B cell (primary cell): Measurements from ENCODE around the gene GUCA1A. TPM values are rescaled to one million over a fixed set of nuclear protein-coding genes. Genes with fewer than 3 reads are reported as not detected.

Experiments used
- ATAC-seq: fragments of 200-7000 bp; cut with Tn5 transposase; one replicate; pipeline ENCODE4 v1.10.0; 2021; ENCODE audit warnings: low read depth, mild to moderate bottlenecking, moderate number of reproducible peaks, moderate library complexity
- CTCF ChIA-PET: fragments of 350-600 bp; sonication (Branson Sonifier 250); formaldehyde crosslinking; loops from one replicate; lab custom pipeline; 2021; ENCODE audit warnings: antibody characterized with exemption, inconsistent platforms; lab: Charles Lee
- POLR2A ChIA-PET: fragments of 350-600 bp; sonication (Branson Sonifier 250); formaldehyde crosslinking; loops from one replicate; lab custom pipeline; 2021; ENCODE audit warnings: antibody characterized with exemption; lab: Charles Lee
- DNase-seq: peaks from one replicate; pipeline ENCODE4 v3.0.0; 2013
- H2AFZ ChIP-seq: 2 replicates; pipeline ENCODE4 v1.6.1; 2012; ENCODE audit warnings: mild to moderate bottlenecking, low read depth, low read length; ENCODE audit not compliant: insufficient read depth, poor library complexity, severe bottlenecking
- H3K27ac ChIP-seq, 2 donors: 1 replicate in 1 of 2; 2 replicates in 1 of 2; pipeline ENCODE4 v1.5.1; 2012 to 2013; ENCODE audit warnings: low read length in 2 of 2, mild to moderate bottlenecking in 2 of 2, moderate library complexity in 1 of 2
- H3K27me3 ChIP-seq, 4 experiments: fragments of 200-600 bp in 1 of 4; sonication (generic) in 1 of 4; replicated peaks in 1 of 4; 1 replicate in 2 of 4; 2 replicates in 2 of 4; pipeline versions ENCODE4 v1.6.1 to v1.7.0; 2013 to 2016; ENCODE audit warnings: low read length in 3 of 4, mild to moderate bottlenecking in 2 of 4, mixed read lengths in 1 of 4, moderate library complexity in 1 of 4; ENCODE audit not compliant: insufficient read depth in 4 of 4, control insufficient read depth in 3 of 4; ENCODE audit errors: control extremely low read depth in 1 of 4
- H3K36me3 ChIP-seq, 2 experiments: replicated peaks in 1 of 2; 1 replicate in 1 of 2; 2 replicates in 1 of 2; pipeline versions ENCODE4 v1.6.1 to v1.7.1; 2013; ENCODE audit warnings: low read length in 1 of 2; ENCODE audit not compliant: insufficient read depth in 2 of 2, control insufficient read depth in 1 of 2; ENCODE audit errors: control extremely low read depth in 1 of 2, extremely low read depth in 1 of 2
- H3K4me1 ChIP-seq, 2 donors: fragments of 200-600 bp in 1 of 2; sonication (generic) in 1 of 2; 1 replicate in 1 of 2; 2 replicates in 1 of 2; pipeline versions ENCODE4 v1.5.1 to v1.6.1; 2013 to 2017; ENCODE audit warnings: low read length in 2 of 2; ENCODE audit not compliant: control insufficient read depth in 2 of 2, insufficient read depth in 2 of 2
- H3K4me2 ChIP-seq: replicated peaks from 2 replicates; pipeline ENCODE3; 2012; ENCODE audit warnings: mild to moderate bottlenecking, low read depth, low read length; ENCODE audit not compliant: poor library complexity, severe bottlenecking
- H3K4me3 ChIP-seq, 5 experiments: fragments of 200-600 bp in 1 of 5; sonication (generic) in 1 of 5; 1 replicate in 3 of 5; 2 replicates in 2 of 5; pipeline versions ENCODE4 v1.5.1 to v1.7.0; 2011 to 2016; ENCODE audit warnings: low read length in 4 of 5, mild to moderate bottlenecking in 4 of 5, low read depth in 2 of 5, control low read depth in 1 of 5, moderate library complexity in 1 of 5; ENCODE audit not compliant: insufficient read depth in 1 of 5; ENCODE audit errors: control extremely low read depth in 1 of 5, extremely low read depth in 1 of 5
- H3K79me2 ChIP-seq: fragments of 200-600 bp; sonication (generic); one replicate; pipeline ENCODE4 v1.6.0; 2016; ENCODE audit warnings: low read length; ENCODE audit not compliant: control insufficient read depth, insufficient read depth
- H3K9ac ChIP-seq: fragments of 200-600 bp; sonication (generic); 2 replicates; pipeline ENCODE4 v1.6.1; 2017; ENCODE audit warnings: mild to moderate bottlenecking, low read length, moderate library complexity
- H3K9me3 ChIP-seq, 3 donors: one replicate each; pipeline versions ENCODE4 v1.6.1 to v1.7.1; 2013; ENCODE audit warnings: low read length in 2 of 3; ENCODE audit not compliant: control insufficient read depth in 2 of 3, insufficient read depth in 1 of 3; ENCODE audit errors: control extremely low read depth in 1 of 3
- H4K20me1 ChIP-seq: 2 replicates; pipeline ENCODE4 v1.6.0; 2012; ENCODE audit warnings: mild to moderate bottlenecking, low read length; ENCODE audit not compliant: insufficient read depth, control insufficient read depth, poor library complexity, severe bottlenecking
- H3K27ac Mint-ChIP-seq: one replicate; pipeline ENCODE4 v1.8.0; 2021; ENCODE audit warnings: mixed read lengths
- H3K27me3 Mint-ChIP-seq: one replicate; pipeline ENCODE4 v1.8.0; 2021; ENCODE audit warnings: mixed read lengths
- H3K4me1 Mint-ChIP-seq: one replicate; pipeline ENCODE4 v1.8.0; 2021; ENCODE audit warnings: mixed read lengths
- H3K4me3 Mint-ChIP-seq: one replicate; pipeline ENCODE4 v1.8.0; 2021; ENCODE audit warnings: mixed read lengths
- H3K9me3 Mint-ChIP-seq: one replicate; pipeline ENCODE4 v1.8.0; 2022; ENCODE audit warnings: mixed read lengths; ENCODE audit not compliant: insufficient read depth
- CTCF ChIP-seq: fragments of 200-600 bp; IDR thresholded peaks from one replicate; pipeline ENCODE4 v1.8.0; 2022; ENCODE audit warnings: antibody characterized with exemption, mild to moderate bottlenecking
- EZH2 ChIP-seq: IDR thresholded peaks from 2 replicates; pipeline ENCODE4 v1.6.1; 2012; ENCODE audit warnings: borderline replicate concordance, low read depth, mild to moderate bottlenecking, moderate library complexity, low read length; ENCODE audit not compliant: insufficient read depth, poor library complexity, severe bottlenecking
- WGBS: methylation state at CpG from one replicate; pipeline ENCODE4 v1.1.5; 2013; ENCODE audit warnings: missing lambda C conversion rate; ENCODE audit not compliant: insufficient coverage; 5-methylcytosine and 5-hydroxymethylcytosine counted together
- intact Hi-C: fragments of 100-400 bp; cut with micrococcal nuclease; formaldehyde crosslinking; loops from one replicate; pipeline ENCODE4 v1.10.0; 2022
- polyA plus RNA-seq: library from polyadenylated mRNA; depleted of rRNA; stranded (reverse); fragments of >200 nt; gene quantifications from 2 replicates; pipeline ENCODE4 v1.2.3, GENCODE V29; 2012
- total RNA-seq, 2 donors: library from RNA; stranded (reverse); fragments of 120-200 nt in 1 of 2; gene quantifications; 1 replicate in 1 of 2; 2 replicates in 1 of 2; pipeline versions ENCODE4 v1.2.3 to v1.2.4, GENCODE V29; 2013 to 2022

The GUCA1A gene
- total and polyA plus RNA-seq, 2 donors (not counting 1 experiment from before 2014, with no cell fraction given) = not detected

GRCh38 chr6:42228305-42228704 is 55.1 kb downstream of the GUCA1A start:
- Mint-ChIP-seq H3K27me3 (peaks cover 5% of the 10 kb centered on the region), H3K4me3 (no peak overlapping the region), H3K9me3 (no peaks in the 10 kb centered on the region), H3K4me1 (peaks cover 5% of the 10 kb centered on the region), H3K27ac (no peak overlapping the region)
- H3K9ac ChIP-seq = no peak overlapping the region
- DNase-seq (no peak), ATAC-seq (no peak)
- no peaks in the 10 kb centered on the region for H3K4me1 ChIP-seq
- no peaks in the 10 kb centered on the region for H4K20me1 ChIP-seq
- H3K4me3 ChIP-seq = no peak overlapping the region
- 99% methylated on average over 14 of the region's 15 CpGs for WGBS
- ChIA-PET POLR2A (no interaction called here), CTCF (no interaction called here)
- no peaks in the 10 kb centered on the region for H3K36me3 ChIP-seq
- H3K9me3 ChIP-seq = no peaks in the 10 kb centered on the region
- no peaks in the 10 kb centered on the region for H3K79me2 ChIP-seq
- intact Hi-C loops = no loop called here
- H2AFZ ChIP-seq = no peak overlapping the region
- H3K27me3 ChIP-seq = no peaks in the 10 kb centered on the region
- no peak overlapping the region for H3K27ac ChIP-seq
- TF ChIP-seq EZH2 (no peak), CTCF (no peak)
- no peak overlapping the region for H3K4me2 ChIP-seq

Other genes with a start within 250 kb of the GUCA1A start
- gene CCND3, start 231.6 kb upstream of the GUCA1A start, total RNA-seq = 136 and 145 TPM in 2 replicates
- 218 and 298 TPM in 2 replicates for gene CCND3, start 231.6 kb upstream of the GUCA1A start, polyA plus RNA-seq
- 62.1 and 67.0 TPM in 2 replicates for gene TAF8, start 122.8 kb upstream of the GUCA1A start, total RNA-seq
- 24.3 and 30.6 TPM in 2 replicates for gene TAF8, start 122.8 kb upstream of the GUCA1A start, polyA plus RNA-seq
- 0.05 TPM in 1 of 2 replicates, not detected in the other for gene C6orf132, start 30.7 kb upstream of the GUCA1A start, total RNA-seq
- not detected in 2 replicates for gene C6orf132, start 30.7 kb upstream of the GUCA1A start, polyA plus RNA-seq
- 3.2 and 4.3 TPM in 2 replicates for gene GUCA1B, start 21.6 kb downstream of the GUCA1A start, total RNA-seq
- gene GUCA1B, start 21.6 kb downstream of the GUCA1A start, polyA plus RNA-seq = 2.8 and 3.7 TPM in 2 replicates
- 26.4 and 28.6 TPM in 2 replicates for gene MRPS10, start 44.5 kb downstream of the GUCA1A start, total RNA-seq
- gene MRPS10, start 44.5 kb downstream of the GUCA1A start, polyA plus RNA-seq = 10.5 and 11.9 TPM in 2 replicates